ENCODE measurements around the gene RGL1.
"Not testable (repeated sequence)": the region's sequence is repeated elsewhere in the genome, so short reads cannot be mapped to it uniquely, and the experiment has no call there.

The RGL1 gene

DNA sequence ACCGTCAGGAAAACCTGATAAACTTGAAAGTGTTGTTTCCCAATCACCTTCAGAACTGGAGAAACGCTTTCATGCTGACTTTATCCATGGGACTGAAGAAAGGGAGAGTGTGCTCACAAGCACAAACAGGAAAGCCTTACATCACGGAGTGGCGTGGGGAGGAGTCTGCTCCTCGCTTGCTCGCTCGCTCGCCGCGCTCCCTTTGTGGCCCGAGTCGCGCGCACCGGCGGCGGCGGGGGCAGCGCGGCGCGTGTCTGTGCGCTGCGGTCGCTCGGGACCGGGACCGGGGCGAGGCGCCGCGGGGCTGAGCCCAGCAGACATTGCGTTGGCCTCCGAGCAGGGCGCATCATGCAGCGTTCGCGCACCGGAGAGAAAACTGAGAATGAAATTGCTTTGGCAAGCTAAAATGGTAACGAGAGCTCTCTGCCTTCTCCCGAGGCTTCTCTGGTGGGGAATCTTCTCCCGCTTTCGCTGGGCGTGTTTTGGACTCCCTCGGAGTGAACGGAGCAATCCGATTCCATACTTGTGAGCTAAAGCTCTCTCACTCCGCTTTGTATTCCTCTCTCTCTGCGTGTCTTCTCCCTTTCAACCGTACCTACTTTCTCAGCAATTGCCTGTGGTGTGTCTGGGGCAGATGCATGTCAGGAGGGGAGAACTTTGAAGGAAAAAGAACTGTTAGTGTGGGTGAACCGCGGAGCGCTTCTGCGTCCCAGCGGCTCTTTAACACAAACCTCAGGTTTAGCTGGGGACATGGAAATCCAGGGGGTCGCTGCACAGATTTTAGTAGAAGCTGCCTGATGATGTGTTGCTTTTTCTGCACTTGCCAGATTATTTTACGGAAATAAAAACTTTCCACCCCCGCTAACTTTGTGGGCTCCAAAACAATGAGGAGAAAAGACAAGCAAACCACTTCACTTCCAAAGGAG, at the start of gene RGL1:
Gene RGL1 (plus strand): TSS at position 205 of the 926 bp plus-strand sequence. CDS start 178 bp downstream, at position 383.
- peak within 1 kb of the TSS; percentile 73 for H3K4me3 ChIP-seq (ENCODE audit: low read depth, low read length)

DNA sequence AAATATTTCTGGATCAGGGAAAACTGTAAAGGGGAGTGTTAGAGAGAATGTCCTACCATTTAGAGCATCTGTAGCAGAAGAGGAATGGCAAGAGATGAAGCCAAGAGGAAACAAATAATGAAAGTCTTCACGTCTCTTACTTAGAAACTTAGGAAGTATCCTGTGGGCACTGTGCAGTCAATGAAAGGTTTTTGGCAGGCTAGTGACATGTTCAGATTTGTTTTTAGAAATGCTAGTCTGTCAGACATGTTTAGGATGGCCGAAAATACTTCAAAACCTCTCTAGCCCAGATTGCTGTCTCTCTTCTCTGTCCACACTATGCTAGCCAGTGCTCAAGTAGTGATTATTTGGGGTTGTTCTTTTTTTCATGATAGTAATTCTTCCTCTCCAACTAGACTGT, 48.6 kb upstream of the RGL1 start:
- H3K4me3 ChIP-seq (ENCODE audit: low read depth, low read length) = no peak overlapping the region

DNA sequence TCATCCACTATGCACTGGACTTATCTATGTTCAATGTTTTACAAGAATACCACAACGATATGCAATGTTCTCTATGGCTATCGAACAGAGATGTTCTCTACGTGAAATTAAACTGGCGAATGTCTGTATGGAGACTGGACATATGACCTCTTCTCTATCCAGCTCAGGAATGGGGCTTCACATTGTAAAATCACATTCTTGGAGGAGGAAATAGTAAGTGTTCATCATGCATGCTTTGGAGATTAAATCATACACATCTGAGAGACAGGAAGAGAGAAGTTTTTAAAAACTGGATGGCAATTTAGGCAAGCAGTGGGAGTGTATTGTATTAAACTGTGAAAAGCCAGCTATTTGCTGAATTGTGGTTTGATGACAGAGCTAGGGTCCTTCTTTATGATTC, 47.9 kb upstream of the RGL1 start:
- no peak overlapping the region for H3K4me3 ChIP-seq (ENCODE audit: low read depth, low read length)

DNA sequence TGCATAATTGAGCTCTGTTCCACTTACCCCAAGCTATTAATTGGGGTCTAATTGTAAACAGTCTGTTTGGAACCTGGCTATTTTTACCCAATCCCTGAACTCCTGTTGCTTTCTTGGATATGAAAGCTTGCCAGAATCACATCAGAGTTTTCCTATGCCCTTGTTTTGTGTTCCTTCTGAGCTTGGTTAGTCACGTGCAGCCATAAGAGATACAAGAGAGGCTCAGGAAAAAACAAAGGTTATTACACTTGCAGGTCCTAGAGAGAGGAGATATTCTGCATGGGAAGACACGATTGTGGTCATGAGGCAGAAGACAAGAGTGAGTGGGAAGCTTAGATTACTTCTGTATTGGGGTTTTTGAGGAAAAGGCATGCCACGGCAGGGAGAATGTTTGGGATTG, 46.0 kb upstream of the RGL1 start:
- H3K4me3 ChIP-seq (ENCODE audit: low read depth, low read length) = no peak overlapping the region

DNA sequence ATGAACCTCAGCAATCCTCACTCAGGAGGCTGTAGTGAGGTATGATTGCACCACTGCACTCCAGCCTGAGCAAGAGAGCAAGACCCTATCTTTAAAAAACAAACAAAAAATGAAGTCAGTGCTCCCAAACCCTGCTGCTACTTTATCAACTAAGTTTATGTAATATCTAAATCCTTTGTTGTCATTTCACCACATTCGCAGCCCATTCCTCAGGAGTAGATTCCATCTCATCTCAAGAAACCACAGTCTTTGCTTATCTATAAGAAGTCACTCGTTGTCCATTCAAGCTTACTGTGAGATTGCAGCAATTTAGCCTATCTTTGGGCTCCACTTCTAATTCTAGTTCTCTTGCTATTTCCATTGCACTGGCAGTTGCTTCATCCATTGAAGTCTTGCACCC, 44.3 kb upstream of the RGL1 start:
- no peak overlapping the region for H3K4me3 ChIP-seq (ENCODE audit: low read depth, low read length)

DNA sequence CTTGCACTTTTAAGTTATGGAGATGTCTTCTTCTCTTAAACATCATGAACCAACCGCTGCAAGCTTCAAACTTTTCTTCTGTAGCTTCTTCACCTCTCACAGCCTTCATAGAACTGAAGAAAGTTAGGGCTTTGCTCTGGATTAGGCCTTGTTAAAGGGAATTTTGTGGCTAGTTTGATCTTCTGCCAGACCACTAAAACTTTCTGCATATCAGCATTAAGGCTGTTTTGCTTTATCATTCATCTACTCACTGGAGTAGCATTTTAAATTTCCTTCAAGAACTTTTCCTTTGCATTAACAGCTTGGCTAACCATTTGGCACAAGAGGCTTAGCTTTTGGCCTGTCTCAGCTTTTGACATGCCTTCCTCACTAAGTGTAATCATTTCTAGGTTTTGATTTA, 43.0 kb upstream of the RGL1 start:
- no peak overlapping the region for H3K4me3 ChIP-seq (ENCODE audit: low read depth, low read length)

DNA sequence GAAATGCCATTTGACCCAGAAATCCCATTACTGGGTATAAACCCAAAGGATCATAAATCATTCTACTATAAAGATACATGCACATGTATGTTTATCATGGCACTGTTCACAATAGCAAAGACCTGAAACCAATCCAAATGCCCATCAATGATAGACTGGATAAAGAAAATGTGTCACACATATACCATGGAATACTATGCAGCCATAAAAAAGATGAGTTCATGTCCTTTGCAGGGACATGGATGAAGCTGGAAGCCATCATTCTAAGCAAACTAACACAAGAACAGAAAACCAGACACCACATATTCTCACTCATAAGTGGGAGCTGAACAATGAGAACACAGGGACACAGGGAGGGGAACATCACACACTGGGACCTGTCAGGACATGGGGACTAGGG, 42.1 kb upstream of the RGL1 start:
- not testable (repeated sequence) for H3K4me3 ChIP-seq (ENCODE audit: low read depth, low read length)

DNA sequence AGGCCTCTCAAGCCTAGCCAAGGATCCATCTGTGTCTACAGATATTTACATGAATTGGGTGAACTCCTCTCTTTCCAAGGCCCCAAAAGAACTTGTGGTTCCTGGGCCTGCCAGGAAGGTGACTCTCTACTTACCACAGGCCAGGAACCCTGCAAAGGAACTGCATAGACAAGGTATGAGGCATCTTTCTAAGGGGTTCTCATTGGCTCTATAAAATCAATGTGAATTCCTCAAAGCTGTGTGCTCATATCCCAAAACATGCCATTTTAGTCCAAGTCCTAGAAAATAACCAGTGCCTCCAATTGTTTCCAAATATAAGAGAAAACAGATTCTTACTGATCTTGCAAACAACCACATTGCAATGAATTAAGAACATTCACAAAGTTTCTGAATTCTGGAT, 39.9 kb upstream of the RGL1 start:
- no peak overlapping the region for H3K4me3 ChIP-seq (ENCODE audit: low read depth, low read length)

DNA sequence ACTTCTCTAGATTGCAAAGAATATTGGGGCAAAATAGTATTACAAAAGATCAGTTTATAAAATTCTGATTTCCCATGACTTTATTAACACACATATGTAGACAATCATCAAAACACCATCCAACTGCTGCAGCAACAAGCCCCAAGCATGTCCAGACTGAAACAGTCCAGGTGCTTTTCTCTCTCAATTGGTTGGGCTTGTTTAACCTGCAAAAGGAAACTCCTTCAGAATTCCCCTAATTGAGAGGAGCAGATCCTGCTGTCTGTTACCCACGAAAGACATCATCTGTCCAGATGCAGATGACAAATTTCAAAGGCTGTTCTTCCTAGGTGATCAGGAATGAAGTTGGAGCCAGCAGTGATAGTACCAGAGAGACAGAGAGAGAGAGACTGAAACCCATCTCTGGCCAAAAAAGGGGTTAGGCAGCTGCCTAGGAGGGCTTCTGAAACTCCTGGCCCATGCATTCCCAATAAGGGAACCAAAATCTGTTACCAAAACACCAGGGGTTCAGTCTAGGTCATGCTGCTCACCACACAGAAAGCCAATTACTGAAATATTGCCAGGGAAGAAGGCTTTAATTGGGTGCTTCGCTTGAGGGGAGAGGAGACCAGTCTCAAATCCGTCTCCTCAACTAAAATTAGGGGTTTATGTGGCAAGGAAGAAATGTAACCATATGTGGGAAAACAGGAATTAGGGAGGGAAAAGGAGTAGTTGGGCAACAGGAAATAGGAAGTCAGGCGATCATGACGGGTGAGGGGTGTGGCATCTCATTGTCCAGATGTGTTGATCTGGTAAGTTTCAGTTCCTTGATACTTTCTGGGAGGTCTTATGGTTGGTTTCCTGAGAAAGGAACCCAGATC, 34.7 kb upstream of the RGL1 start:
- no peak overlapping the region for H3K4me3 ChIP-seq (ENCODE audit: low read depth, low read length)

DNA sequence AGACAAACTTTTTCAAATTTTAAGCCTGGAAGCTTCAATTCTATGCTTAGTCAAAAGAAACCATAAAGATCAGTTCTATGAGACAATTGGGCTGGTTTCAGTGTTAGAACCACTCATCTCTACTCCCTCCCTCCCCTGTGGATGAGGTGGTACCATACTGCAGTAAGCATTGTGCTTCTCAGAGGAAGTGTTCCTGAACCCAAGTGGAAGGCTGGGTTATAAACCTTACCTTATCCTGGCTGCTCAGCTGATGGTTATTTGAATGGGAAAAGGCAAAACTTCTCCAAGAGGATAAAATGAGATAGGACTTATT, 34.1 kb upstream of the RGL1 start:
- H3K4me3 ChIP-seq (ENCODE audit: low read depth, low read length) = no peak overlapping the region

DNA sequence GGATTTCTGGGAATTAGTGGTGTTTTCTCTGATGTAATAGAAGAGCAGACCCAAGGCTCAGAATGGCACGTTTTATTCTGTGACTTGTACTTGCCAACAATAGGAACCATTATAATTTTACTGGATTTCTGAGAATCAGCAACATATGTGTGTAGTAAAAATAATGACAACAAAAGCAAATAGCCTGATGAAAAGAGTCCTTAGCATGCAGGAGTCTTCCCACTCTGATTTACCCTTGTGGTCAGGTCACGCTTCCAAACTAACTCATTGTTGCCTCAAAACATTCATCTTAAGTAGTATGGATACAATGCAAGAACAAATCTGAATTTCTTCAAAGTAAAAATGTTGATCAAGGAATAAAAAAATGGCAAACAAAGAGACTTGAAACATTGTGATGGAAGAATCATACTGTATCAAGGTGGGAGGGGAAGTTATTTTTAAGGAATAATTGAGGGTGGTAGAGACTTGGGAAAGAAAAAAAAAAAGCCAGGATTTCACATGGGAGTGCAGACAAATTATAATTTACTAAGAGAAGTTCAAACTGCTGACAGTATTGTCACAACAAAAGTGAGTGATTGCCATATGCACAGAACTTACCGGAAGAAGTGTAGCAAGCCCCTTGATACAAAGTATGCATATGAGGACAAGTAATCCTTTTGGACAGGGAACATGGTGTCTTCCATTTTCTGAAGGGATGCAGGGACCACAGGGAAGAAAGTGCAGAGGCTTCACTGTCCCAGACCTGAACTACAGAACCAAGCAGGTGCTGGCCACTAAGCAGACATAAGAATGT, 31.2 kb upstream of the RGL1 start:
- no peak overlapping the region for H3K4me3 ChIP-seq (ENCODE audit: low read depth, low read length)

DNA sequence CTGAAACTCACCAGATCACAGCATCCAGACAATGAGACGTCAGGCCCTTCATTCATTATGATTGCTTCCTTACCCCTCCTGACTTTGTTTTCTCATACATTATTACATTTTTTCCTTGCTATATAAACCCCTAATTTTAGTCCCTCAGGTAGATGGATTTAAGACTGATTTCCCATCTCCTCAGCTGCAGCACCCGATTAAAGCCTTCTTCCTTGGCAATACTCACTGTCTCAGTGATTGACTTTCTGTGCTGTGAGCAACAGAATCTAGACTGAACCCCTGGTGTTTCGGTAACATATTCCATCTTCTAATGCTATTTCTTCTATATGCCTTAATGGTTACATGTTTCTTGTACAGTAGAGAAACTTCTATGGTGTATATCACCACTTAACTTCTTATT, 30.0 kb upstream of the RGL1 start:
- H3K4me3 ChIP-seq (ENCODE audit: low read depth, low read length) = no peak overlapping the region

DNA sequence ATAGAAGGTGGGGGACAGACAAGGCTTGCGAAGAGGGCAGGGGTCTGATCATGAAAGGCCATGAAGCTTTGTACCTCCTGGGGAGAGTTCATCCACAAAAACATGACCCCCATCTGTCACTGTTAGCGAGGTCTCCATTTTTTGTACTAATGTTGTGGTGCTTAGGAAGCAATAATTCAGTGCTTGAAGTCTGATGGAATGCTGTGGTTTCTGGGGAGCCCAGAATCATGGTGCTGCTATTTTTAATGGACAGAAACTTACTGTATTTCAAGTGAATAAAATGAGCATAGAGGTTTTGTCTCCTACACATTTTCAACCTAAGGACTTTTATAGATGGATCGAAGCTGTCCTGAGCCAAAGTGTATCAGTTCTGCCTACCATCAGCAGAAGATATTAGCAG, 28.2 kb upstream of the RGL1 start:
- no peak overlapping the region for H3K4me3 ChIP-seq (ENCODE audit: low read depth, low read length)

DNA sequence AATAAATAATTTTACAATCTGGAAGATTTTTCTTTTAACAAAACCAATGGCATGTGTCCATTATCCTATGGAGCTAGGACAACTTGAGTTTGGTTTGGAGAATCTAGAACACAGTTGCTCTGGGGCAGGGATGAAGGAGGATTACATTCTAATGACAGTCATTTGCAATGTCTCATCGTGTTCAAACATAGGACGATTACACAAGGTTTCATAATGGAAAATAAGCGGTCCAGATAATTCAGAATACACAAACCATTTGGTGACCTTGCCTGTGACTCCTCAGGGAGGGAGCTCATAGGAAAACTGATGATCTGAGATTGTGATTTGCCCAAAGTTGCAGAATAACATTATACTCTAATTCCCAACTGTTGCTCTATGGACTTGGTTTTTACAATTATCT, 27.6 kb upstream of the RGL1 start:
- H3K4me3 ChIP-seq (ENCODE audit: low read depth, low read length) = no peak overlapping the region

DNA sequence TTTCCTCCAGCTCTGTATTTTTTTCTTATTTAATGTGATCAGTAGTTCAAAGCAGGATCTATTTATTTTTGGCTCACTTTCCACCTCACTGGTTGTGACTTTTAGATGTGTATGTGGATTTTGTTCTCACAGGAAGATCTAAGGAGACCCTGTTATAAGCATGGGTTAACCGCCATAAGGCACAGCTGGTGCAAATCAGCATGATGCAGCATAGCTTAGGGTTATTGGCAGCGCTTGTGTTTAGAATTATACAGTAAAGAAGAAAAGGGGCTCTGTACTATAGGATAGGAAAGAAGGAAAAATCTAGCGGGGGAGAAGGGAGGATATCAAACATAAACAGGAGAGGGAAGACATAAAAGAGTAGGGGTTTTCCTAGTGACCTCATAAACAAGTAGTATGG, 26.9 kb upstream of the RGL1 start:
- no peak overlapping the region for H3K4me3 ChIP-seq (ENCODE audit: low read depth, low read length)

DNA sequence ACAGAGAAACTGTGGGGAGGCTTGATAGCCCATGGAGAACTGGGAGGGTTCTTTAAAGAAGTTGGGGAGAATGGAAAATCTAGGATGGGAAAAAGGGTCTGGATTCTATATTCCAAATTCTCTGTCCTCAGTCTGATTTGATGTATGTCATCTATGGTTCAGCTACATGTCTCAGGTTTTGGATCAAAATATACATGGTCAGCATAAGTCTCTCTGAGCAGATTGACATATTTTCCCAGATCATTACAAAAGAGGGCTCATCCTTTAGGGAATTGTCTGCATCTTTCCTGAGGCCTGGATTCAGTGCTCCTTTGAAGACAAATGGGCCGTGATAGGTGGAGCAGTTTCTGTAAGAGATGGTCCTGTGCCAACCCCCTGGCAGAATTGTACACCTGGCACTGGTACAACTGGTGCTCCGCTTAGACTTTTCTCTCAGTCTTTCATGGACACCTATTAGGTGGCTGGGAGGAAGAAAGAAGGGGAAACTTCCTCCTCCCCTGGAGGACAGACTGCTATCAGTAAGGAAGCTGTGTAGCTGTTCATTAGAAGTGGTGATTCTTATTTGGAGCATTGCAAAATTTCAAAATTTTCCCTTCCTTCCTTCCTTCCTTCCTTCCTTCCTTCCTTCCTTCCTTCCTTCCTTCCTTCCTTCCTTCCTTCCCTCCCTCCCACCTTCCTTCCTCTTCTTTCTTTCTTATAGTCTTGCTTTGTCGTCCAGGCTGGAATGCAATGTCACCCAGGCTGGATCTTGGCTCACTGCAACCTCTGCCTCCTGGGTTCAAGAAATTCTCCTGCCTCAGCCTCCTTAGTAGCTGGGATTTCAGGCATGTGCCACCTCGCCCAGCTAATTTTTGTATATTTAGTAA, 26.1 kb upstream of the RGL1 start:
- H3K4me3 ChIP-seq (ENCODE audit: low read depth, low read length) = no peak overlapping the region

DNA sequence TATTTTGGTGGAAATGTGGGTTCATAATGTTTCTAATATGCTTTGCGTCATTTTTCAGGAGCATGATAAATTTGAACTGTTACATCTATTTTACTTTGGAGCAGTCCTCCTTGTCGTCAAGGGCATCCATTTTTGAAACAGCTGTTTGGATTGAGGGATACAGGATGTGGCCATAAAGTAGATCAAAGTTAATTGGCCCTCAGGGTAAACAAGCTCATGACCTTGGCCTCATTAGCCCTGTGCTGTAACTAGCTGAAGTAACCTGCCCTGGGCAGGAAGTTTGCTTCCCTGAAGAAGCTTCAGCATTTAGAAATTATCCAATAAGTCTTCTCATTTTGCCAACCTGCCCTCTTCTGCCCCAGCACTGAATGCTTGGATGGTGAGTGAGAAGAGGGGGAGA, 24.8 kb upstream of the RGL1 start:
- H3K4me3 ChIP-seq (ENCODE audit: low read depth, low read length) = no peak overlapping the region

DNA sequence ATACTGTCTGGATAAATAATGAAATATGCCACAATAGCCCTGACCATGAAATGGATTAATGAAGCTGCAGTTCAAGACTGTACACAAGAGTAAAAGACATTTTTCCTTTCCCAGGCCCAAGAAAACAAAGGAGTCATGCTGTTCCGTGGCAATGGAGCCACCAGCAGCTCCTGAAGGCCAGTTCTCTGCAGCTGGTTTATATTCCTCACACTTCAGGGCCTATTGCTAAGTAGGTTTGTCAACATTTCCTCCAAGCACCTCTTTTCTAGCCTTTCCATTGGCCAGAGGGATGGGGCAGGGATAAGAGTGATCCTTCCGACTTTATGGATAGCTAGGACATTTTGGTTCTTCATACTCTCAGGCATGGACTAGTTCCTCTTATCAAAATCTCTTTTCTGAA, 24.2 kb upstream of the RGL1 start:
- H3K4me3 ChIP-seq (ENCODE audit: low read depth, low read length) = no peak overlapping the region

DNA sequence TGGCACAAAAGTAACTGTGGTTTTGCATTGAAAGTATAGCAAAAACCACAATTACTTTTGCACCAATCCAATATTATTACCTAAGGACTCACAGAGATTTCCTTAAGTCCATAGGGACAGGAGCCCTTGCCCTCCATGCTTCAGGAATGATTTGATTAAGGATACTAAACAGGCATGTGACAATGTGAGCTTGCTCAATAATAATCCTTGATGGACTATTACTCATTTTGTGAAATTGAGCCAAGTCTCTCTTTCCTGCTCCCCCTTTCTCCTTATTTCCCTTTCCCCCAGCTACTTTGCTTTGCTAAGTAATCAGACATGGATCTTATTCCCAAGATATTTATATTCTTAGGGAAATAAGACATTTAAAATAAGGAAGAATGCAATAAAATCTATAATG, 21.6 kb upstream of the RGL1 start:
- no peak overlapping the region for H3K4me3 ChIP-seq (ENCODE audit: low read depth, low read length)

All from iPS-11a (cell line).